Fibroblast of pulmonary artery (primary cell): Measurements from ENCODE around the gene MKX.

ENCODE experiments used
- DNase-seq: peaks from one replicate; pipeline ENCODE4 v3.0.0-alpha.2; 2010; ENCODE audit warnings: low read depth
- H3K4me3 ChIP-seq: replicated peaks from 2 replicates; pipeline ENCODE4 v1.5.1; 2011; ENCODE audit warnings: low read depth, mild to moderate bottlenecking, control low read depth, low read length, moderate library complexity
- TF ChIP-seq, protein P1 (sequence below): IDR thresholded peaks from 2 replicates; pipeline ENCODE4 v1.5.1; 2011; ENCODE audit warnings: mild to moderate bottlenecking, control low read depth, low read length, inconsistent platforms; ENCODE audit errors: missing control alignments

Gene MKX

GRCh38 chr10:27747096-27747451 lies 1.5 kb upstream of the MKX start:
- TF ChIP-seq, protein P1, sequence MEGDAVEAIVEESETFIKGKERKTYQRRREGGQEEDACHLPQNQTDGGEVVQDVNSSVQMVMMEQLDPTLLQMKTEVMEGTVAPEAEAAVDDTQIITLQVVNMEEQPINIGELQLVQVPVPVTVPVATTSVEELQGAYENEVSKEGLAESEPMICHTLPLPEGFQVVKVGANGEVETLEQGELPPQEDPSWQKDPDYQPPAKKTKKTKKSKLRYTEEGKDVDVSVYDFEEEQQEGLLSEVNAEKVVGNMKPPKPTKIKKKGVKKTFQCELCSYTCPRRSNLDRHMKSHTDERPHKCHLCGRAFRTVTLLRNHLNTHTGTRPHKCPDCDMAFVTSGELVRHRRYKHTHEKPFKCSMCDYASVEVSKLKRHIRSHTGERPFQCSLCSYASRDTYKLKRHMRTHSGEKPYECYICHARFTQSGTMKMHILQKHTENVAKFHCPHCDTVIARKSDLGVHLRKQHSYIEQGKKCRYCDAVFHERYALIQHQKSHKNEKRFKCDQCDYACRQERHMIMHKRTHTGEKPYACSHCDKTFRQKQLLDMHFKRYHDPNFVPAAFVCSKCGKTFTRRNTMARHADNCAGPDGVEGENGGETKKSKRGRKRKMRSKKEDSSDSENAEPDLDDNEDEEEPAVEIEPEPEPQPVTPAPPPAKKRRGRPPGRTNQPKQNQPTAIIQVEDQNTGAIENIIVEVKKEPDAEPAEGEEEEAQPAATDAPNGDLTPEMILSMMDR, result no peak
- no peak for DNase-seq
- no peak overlapping the region for H3K4me3 ChIP-seq

DNA sequence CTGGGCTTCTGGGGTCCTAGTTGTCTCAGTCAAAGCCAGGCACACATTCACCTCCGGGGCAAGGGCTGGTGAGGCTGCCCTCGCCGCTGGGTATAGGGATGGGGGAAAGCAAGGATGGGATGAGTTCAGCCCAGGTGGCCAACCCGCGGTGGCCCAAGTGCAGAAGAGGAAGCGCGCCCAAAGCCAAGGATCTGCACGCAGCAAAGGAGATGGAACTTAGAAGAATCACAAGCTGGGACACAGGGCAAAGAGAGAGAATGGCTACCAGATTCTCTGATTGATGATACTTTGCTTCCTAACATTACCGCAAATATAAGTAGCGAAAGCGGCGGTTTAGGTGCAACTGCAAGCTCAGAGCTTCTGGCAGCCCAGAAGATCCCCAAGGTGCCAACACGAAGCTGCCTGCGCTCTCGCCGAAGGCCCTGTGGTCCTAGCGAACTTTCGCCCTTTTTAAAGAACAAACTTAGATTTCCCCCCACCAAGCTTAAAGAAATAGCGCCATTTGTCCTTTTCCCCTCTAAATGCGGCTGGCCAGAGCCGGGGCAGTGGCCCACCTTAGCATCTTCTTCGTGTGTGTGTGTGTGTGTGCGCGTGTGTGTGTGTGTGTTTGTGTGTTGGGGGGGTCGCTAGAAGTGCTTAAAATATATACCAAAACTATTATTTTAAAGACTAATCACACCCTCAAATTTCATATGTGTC lies 927 bp upstream of the MKX start:
- TF ChIP-seq, protein P1, result no peak
- no peak overlapping the region for H3K4me3 ChIP-seq
- DNase-seq, result no peak

- TF ChIP-seq, protein P1, result no peak
- DNase-seq, result no peak
- H3K4me3 ChIP-seq, result no peak overlapping the region
Measured at GRCh38 chr10:27744802-27745731, 552 bp downstream of the MKX start.

DNA sequence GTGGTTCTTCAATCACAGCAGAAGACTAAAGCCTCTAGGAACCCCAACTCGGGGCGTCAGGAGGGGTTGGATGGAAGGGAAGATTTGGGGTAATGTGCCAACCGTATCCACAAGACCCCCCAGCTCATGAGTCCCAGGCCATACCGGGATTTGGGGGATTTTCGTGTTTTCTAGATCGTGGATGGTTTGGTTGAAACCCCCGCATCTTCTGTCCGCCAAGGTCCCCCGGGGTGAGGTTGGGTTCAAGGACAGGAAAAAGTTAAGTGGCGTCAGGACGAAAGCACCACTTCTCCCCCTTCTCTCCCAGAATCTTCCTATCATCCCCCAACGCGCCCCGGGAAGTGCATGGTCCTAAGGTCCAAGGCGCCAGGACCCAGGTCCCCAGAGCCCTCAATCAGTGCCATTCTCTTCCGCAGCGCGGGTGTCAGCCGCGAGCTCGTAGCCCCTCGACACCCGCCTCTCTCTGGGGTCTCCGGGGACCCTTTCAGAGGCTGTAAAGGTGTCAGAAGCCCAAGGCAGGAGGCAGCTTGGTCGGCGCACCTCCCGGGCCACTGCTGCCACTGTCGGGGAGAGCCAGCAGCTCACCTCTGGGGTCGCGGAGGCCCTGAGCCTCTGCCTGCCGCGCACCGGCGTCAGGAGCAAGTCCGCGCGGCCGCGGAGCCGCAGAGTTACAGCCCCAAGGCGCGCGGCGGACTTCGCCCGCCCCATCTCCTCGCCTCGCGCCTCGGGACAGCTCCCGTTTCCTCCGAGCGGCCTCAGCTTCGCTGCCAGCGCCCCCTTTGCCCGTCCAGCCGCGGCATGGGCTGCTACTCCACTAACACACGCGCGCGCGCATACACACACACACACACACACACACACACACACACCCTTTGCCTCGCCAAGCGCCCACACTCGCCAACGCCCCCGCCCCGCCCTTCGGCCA lies 1.5 kb downstream of the MKX start:
- TF ChIP-seq, protein P1, result no peak
- H3K4me3 ChIP-seq, result peak overlapping the region; percentile 43
- no peak for DNase-seq

DNA sequence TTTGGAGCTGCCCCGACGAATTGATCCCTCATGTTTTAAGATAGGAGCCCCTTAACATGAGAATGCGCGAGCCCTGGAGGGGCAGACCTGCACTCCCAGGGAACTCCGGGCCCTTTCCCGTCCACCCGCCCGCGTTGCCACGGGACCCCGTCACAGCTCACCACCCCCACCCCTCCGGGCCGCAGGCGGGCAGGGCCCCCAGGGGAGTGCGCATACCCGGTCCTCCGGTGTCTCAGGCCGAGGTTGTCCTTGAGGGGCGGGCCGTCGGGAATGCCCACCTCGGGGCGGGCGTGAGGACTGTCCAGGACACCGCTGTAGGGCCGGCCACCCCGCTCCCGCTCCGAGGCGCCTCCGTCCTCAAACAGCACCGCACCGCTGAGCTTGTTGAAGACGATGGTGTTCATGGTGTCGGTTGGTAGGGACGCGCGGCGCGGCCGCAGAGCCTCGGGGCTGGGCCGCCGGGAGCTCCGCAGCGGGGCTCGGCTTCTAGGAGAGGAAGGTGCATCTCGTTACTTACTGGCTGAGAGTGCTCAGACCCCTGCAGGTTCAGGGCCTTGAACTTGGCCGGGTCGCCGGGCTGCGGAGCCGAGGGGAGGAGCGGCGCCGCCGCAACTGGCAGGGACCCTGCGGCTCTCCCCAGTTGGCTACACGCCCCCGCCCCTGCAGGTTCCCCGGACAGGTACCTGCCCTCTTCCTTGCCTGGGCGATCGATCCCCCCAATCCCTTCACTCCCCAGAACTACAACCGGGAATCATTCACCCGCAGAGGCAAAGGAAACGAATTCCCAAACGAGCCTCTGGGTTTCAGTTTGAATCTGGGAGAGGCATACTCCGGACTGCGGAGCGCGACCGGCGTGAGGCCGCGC lies 2.4 kb downstream of the MKX start:
- TF ChIP-seq, protein P1, result no peak
- DNase-seq, result peak; percentile 16
- H3K4me3 ChIP-seq, result peak overlapping the region; percentile 56
